ENCODE results near the gene ZBED3.

The ZBED3 gene

GRCh38 chr5:77076961-77077828, 9.9 kb downstream of the ZBED3 start:
- DNase-seq: no peak

GRCh38 chr5:77074745-77075144, 12.3 kb downstream of the ZBED3 start:
- no peak for DNase-seq

- no peak for DNase-seq
Measured at GRCh38 chr5:77073667-77074066, 13.4 kb downstream of the ZBED3 start.

- DNase-seq: no peak
Measured at GRCh38 chr5:77066823-77067442, 20.2 kb downstream of the ZBED3 start.

- DNase-seq: peak; percentile 62 to 77
Measured at GRCh38 chr5:77066184-77066583, 20.9 kb downstream of the ZBED3 start.

GRCh38 chr5:77065256-77065655, 21.8 kb downstream of the ZBED3 start:
- DNase-seq: peak; percentile 76 to 79

GRCh38 chr5:77064040-77064439, 23.0 kb downstream of the ZBED3 start:
- DNase-seq: no peak

GRCh38 chr5:77046416-77047073, 40.5 kb downstream of the ZBED3 start:
- no peak for DNase-seq

- DNase-seq: no peak
Measured at GRCh38 chr5:77035950-77036349, 51.1 kb downstream of the ZBED3 start.

- DNase-seq: no peak
Measured at GRCh38 chr5:77033338-77033737, 53.7 kb downstream of the ZBED3 start.

GRCh38 chr5:77032635-77033034, 54.5 kb downstream of the ZBED3 start:
- DNase-seq: no peak

- DNase-seq: no peak
Measured at GRCh38 chr5:77031891-77032290, 55.2 kb downstream of the ZBED3 start.

GRCh38 chr5:77030097-77031071, 56.7 kb downstream of the ZBED3 start, which contains the start of gene AGGF1:
Gene AGGF1, plus strand, starts transcription at chr5:77030404. Its CDS starts 363 bp downstream, at chr5:77030767.
- DNase-seq: peak; percentile 93 to 94

- no peak for DNase-seq
Measured at GRCh38 chr5:77029376-77029885, 57.7 kb downstream of the ZBED3 start.

- no peak for DNase-seq
Measured at GRCh38 chr5:77028631-77029375, 58.3 kb downstream of the ZBED3 start.

GRCh38 chr5:77024490-77024889, 62.6 kb downstream of the ZBED3 start:
- DNase-seq: peak in 1 of 2 experiments; percentile 8

GRCh38 chr5:77022511-77023417, 64.3 kb downstream of the ZBED3 start:
- DNase-seq: no peak

Data from AML-193 (cell line).